H9 (cell line): ENCODE data around the gene TSNAX. TPM values are rescaled to one million over a fixed set of nuclear protein-coding genes. Genes with fewer than 3 reads are reported as not detected.

Source experiments
- DNase-seq: peaks from one replicate; pipeline ENCODE4 v3.0.0-alpha.2; 2017
- H2AFZ ChIP-seq: one replicate; pipeline ENCODE4 v1.6.1; 2013; ENCODE audit warnings: mild to moderate bottlenecking, low read length, control low read depth, moderate library complexity
- H2AK5ac ChIP-seq: 2 replicates; pipeline ENCODE4 v1.6.1; 2013; ENCODE audit warnings: low read length, control low read depth, mixed read lengths; ENCODE audit not compliant: insufficient read length
- H2BK120ac ChIP-seq: one replicate; pipeline ENCODE4 v1.6.1; 2013; ENCODE audit warnings: low read depth, mild to moderate bottlenecking, low read length, control low read depth, inconsistent platforms; ENCODE audit not compliant: poor library complexity, severe bottlenecking
- H2BK12ac ChIP-seq: 2 replicates; pipeline ENCODE4 v1.6.1; 2013; ENCODE audit warnings: low read length, control low read depth, mixed read lengths, low read depth; ENCODE audit not compliant: insufficient read length
- H2BK15ac ChIP-seq: 2 replicates; pipeline ENCODE4 v1.6.1; 2013; ENCODE audit warnings: low read depth, low read length, control low read depth
- H2BK20ac ChIP-seq: one replicate; pipeline ENCODE4 v1.6.1; 2013; ENCODE audit warnings: low read depth, mild to moderate bottlenecking, low read length, control low read depth, inconsistent platforms; ENCODE audit not compliant: poor library complexity, severe bottlenecking
- H2BK5ac ChIP-seq: 2 replicates; pipeline ENCODE4 v1.6.1; 2013; ENCODE audit warnings: low read length, control low read depth, mixed read lengths; ENCODE audit not compliant: insufficient read length
- H3K14ac ChIP-seq: 2 replicates; pipeline ENCODE4 v1.6.1; 2013; ENCODE audit warnings: low read length, control low read depth; ENCODE audit not compliant: insufficient read depth
- H3K18ac ChIP-seq: 2 replicates; pipeline ENCODE4 v1.6.1; 2013; ENCODE audit warnings: low read depth, mild to moderate bottlenecking, mixed read lengths, low read length, control low read depth; ENCODE audit not compliant: insufficient read length
- H3K23ac ChIP-seq: 2 replicates; pipeline ENCODE4 v1.6.1; 2013; ENCODE audit warnings: low read length, control low read depth, mixed read lengths, low read depth; ENCODE audit not compliant: insufficient read length
- H3K23me2 ChIP-seq: 2 replicates; pipeline ENCODE4 v1.6.1; 2013; ENCODE audit warnings: low read depth, mild to moderate bottlenecking, mixed read lengths, low read length, control low read depth; ENCODE audit not compliant: insufficient read length, poor library complexity, severe bottlenecking
- H3K27ac ChIP-seq: 2 replicates; pipeline ENCODE4 v1.5.1; 2013; ENCODE audit warnings: low read length, control low read depth, mixed read lengths, low read depth; ENCODE audit not compliant: insufficient read length
- H3K27me3 ChIP-seq: 2 replicates; pipeline ENCODE4 v1.6.1; 2013; ENCODE audit warnings: low read length, control low read depth, inconsistent platforms; ENCODE audit not compliant: insufficient read depth
- H3K4ac ChIP-seq: 2 replicates; pipeline ENCODE4 v1.6.1; 2013; ENCODE audit warnings: low read depth, mild to moderate bottlenecking, control low read depth, inconsistent platforms, low read length, moderate library complexity
- H3K4me1 ChIP-seq: 2 replicates; pipeline ENCODE4 v1.6.1; 2013; ENCODE audit warnings: low read length, control low read depth, inconsistent platforms; ENCODE audit not compliant: insufficient read depth
- H3K4me2 ChIP-seq: 2 replicates; pipeline ENCODE4 v1.6.1; 2013; ENCODE audit warnings: low read length, control low read depth, mixed read lengths; ENCODE audit not compliant: insufficient read length, insufficient read depth
- H3K56ac ChIP-seq: 2 replicates; pipeline ENCODE4 v1.6.1; 2013; ENCODE audit warnings: low read depth, mild to moderate bottlenecking, mixed read lengths, low read length, control low read depth; ENCODE audit not compliant: insufficient read length
- H3K79me1 ChIP-seq: 2 replicates; pipeline ENCODE4 v1.6.1; 2013; ENCODE audit warnings: low read depth, mild to moderate bottlenecking, moderate library complexity, low read length, control low read depth, inconsistent platforms; ENCODE audit not compliant: insufficient read depth, poor library complexity, severe bottlenecking
- H3K79me2 ChIP-seq: 2 replicates; pipeline ENCODE4 v1.6.1; 2013; ENCODE audit warnings: low read length, control low read depth, inconsistent platforms; ENCODE audit not compliant: insufficient read depth
- H3K9ac ChIP-seq: 2 replicates; pipeline ENCODE4 v1.6.1; 2013; ENCODE audit warnings: low read length, control low read depth, mixed read lengths; ENCODE audit not compliant: insufficient read length; ENCODE audit errors: extremely low read depth
- H3K9me3 ChIP-seq: one replicate; pipeline ENCODE4 v1.6.1; 2013; ENCODE audit warnings: low read depth, low read length, inconsistent platforms; ENCODE audit not compliant: control insufficient read depth
- H3T11ph ChIP-seq: one replicate; pipeline ENCODE4 v1.6.1; 2013; ENCODE audit warnings: mild to moderate bottlenecking, low read length, control low read depth, inconsistent platforms
- H4K20me1 ChIP-seq: one replicate; pipeline ENCODE4 v1.6.1; 2013; ENCODE audit not compliant: control insufficient read depth, insufficient read length, insufficient read depth
- H4K5ac ChIP-seq: 2 replicates; pipeline ENCODE4 v1.6.1; 2013; ENCODE audit warnings: low read depth, mild to moderate bottlenecking, mixed read lengths, low read length, control low read depth; ENCODE audit not compliant: insufficient read length
- H4K8ac ChIP-seq: replicated peaks from 2 replicates; pipeline ENCODE4 v1.6.1; 2013; ENCODE audit warnings: low read length, control low read depth, mixed read lengths, low read depth; ENCODE audit not compliant: insufficient read length
- H4K91ac ChIP-seq: 2 replicates; pipeline ENCODE4 v1.6.1; 2013; ENCODE audit warnings: low read depth, mild to moderate bottlenecking, moderate library complexity, mixed read lengths, low read length, control low read depth; ENCODE audit not compliant: insufficient read length
- H3K27ac Mint-ChIP-seq, 3 experiments: 2 replicates in 2 of 3; 3 replicates in 1 of 3; pipeline ENCODE4 v1.8.0; 2020 to 2021; ENCODE audit warnings: mixed read lengths in 3 of 3, mild to moderate bottlenecking in 1 of 3, moderate library complexity in 1 of 3
- H3K27me3 Mint-ChIP-seq: 2 replicates; pipeline ENCODE4 v1.8.0; 2021; ENCODE audit warnings: low read depth, mild to moderate bottlenecking, moderate library complexity, mixed read lengths
- H3K36me3 Mint-ChIP-seq, 3 experiments: 2 replicates in 2 of 3; 3 replicates in 1 of 3; pipeline ENCODE4 v1.8.0; 2020 to 2021; ENCODE audit warnings: low read depth in 3 of 3, mixed read lengths in 3 of 3; ENCODE audit not compliant: insufficient read depth in 1 of 3
- H3K4me1 Mint-ChIP-seq, 2 experiments: 2 replicates each; pipeline ENCODE4 v1.8.0; 2020; ENCODE audit warnings: mixed read lengths in 2 of 2
- H3K4me3 Mint-ChIP-seq, 2 experiments: 2 replicates in 1 of 2; 3 replicates in 1 of 2; pipeline ENCODE4 v1.8.0; 2020 to 2021; ENCODE audit warnings: mild to moderate bottlenecking in 2 of 2, mixed read lengths in 2 of 2, moderate library complexity in 1 of 2
- H3K9me3 Mint-ChIP-seq, 2 experiments: 2 replicates in 1 of 2; 3 replicates in 1 of 2; pipeline ENCODE4 v1.8.0; 2020; ENCODE audit warnings: mild to moderate bottlenecking in 2 of 2, mixed read lengths in 2 of 2, moderate library complexity in 1 of 2
- CTCF ChIP-seq: fragments of 200-600 bp; sonication (generic); conservative IDR thresholded peaks from 3 replicates; pipeline ENCODE4 v1.8.0; 2021; ENCODE audit warnings: antibody characterized with exemption, mild to moderate bottlenecking
- WGBS: extraction: QIAGEN DNeasy Blood & Tissue Kit; methylation state at CpG from one replicate; pipeline ENCODE4 v1.1.7; 2013; ENCODE audit warnings: missing lambda C conversion rate, low lambda C conversion rate, mixed read lengths; ENCODE audit not compliant: insufficient read length; ENCODE audit errors: extremely low coverage; 5-methylcytosine and 5-hydroxymethylcytosine counted together
- total RNA-seq: library from RNA; stranded (reverse); gene quantifications from 2 replicates; pipeline ENCODE4 v1.2.1, GENCODE V29; 2021

The TSNAX gene
- total RNA-seq, 1 experiment from 2014 or later: 39.9 TPM

GRCh38 chr1:231478811-231479210, 49.7 kb upstream of the TSNAX start:
- H2AFZ ChIP-seq: no peak overlapping the region
- H3K4me1 Mint-ChIP-seq: peaks cover 7% of the 10 kb centered on the region in 2 experiments

More at GRCh38 chr1:231478811-231479210, 49.7 kb upstream of the TSNAX start:
- no peak overlapping the region for H4K8ac ChIP-seq
- no peaks in the 10 kb centered on the region for H3K79me1 ChIP-seq
- H3T11ph ChIP-seq: no peak overlapping the region
- H3K36me3 Mint-ChIP-seq: no peaks in the 10 kb centered on the region
- H3K23ac ChIP-seq: no peak overlapping the region
- H3K23me2 ChIP-seq: no peaks in the 10 kb centered on the region
- no peak overlapping the region for H3K18ac ChIP-seq
- H3K4me3 Mint-ChIP-seq: no peak overlapping the region
- H4K91ac ChIP-seq: no peak overlapping the region
- H3K4me1 ChIP-seq: no peaks in the 10 kb centered on the region; the same call in 1 of the 2 replicates
- no peak overlapping the region for H3K9ac ChIP-seq
- peaks cover 2% of the 10 kb centered on the region; the same call in 1 of the 2 replicates for H3K27me3 Mint-ChIP-seq
- no peak overlapping the region for H2BK5ac ChIP-seq
- peak; percentile 40 for DNase-seq
- H2BK12ac ChIP-seq: no peak overlapping the region
- H3K79me2 ChIP-seq: no peaks in the 10 kb centered on the region
- H4K20me1 ChIP-seq: no peaks in the 10 kb centered on the region
- H2BK15ac ChIP-seq: no peak overlapping the region
- H3K9me3 ChIP-seq: no peaks in the 10 kb centered on the region
- WGBS: no CpG with 5 or more reads among the region's 9 CpGs
- peak overlapping the region in 1 of 3 experiments; percentile 87; a peak in 1 of 7 replicates for H3K27ac Mint-ChIP-seq
- peak overlapping the region; percentile 45 for H2BK20ac ChIP-seq
- no peak overlapping the region for H3K27ac ChIP-seq
- no peak for TF ChIP-seq CTCF
- no peak overlapping the region for H2BK120ac ChIP-seq
- no peak overlapping the region for H3K4me2 ChIP-seq
- H3K9me3 Mint-ChIP-seq: no peaks in the 10 kb centered on the region
- no peak overlapping the region for H2AK5ac ChIP-seq
- H3K56ac ChIP-seq: no peak overlapping the region
- no peak overlapping the region for H3K14ac ChIP-seq
- no peaks in the 10 kb centered on the region for H3K27me3 ChIP-seq
- no peak overlapping the region for H4K5ac ChIP-seq
- H3K4ac ChIP-seq: no peak overlapping the region
